Endodermal cell (in vitro differentiated cells): ENCODE data around the gene PIKFYVE. TPM values are rescaled to one million over a fixed set of nuclear protein-coding genes. Genes with fewer than 3 reads are reported as not detected.
A peak's percentile ranks its signal among the peaks of the same experiment; 100 is the strongest.

Experiments
- DNase-seq: peaks from one replicate; pipeline ENCODE4 v3.0.0-alpha.2; 2017
- H3K27ac ChIP-seq: 2 replicates; pipeline ENCODE4 v1.5.1; 2013; ENCODE audit warnings: mild to moderate bottlenecking, low read depth, low read length, moderate library complexity
- H3K27me3 ChIP-seq: 2 replicates; pipeline ENCODE4 v1.6.1; 2013; ENCODE audit warnings: mild to moderate bottlenecking, low read length, moderate library complexity; ENCODE audit not compliant: insufficient read depth, control insufficient read depth, poor library complexity, severe bottlenecking
- H3K36me3 ChIP-seq: 2 replicates; pipeline ENCODE4 v1.7.0; 2013; ENCODE audit warnings: mild to moderate bottlenecking, low read length, moderate library complexity; ENCODE audit not compliant: control insufficient read depth, insufficient read depth
- H3K4me1 ChIP-seq: one replicate; pipeline ENCODE4 v1.7.0; 2013; ENCODE audit warnings: low read length; ENCODE audit not compliant: control insufficient read depth, insufficient read depth
- H3K4me3 ChIP-seq: 2 replicates; pipeline ENCODE4 v1.5.1; 2013; ENCODE audit warnings: mild to moderate bottlenecking, low read length, moderate library complexity
- H3K9ac ChIP-seq: 2 replicates; pipeline ENCODE4 v1.6.1; 2013; ENCODE audit warnings: mild to moderate bottlenecking, low read length, moderate library complexity; ENCODE audit not compliant: poor library complexity, severe bottlenecking; ENCODE audit errors: extremely low read depth
- H3K9me3 ChIP-seq: 2 replicates; pipeline ENCODE4 v1.6.1; 2013; ENCODE audit warnings: mild to moderate bottlenecking, low read length, moderate library complexity; ENCODE audit not compliant: control insufficient read depth
- H3K27ac Mint-ChIP-seq: 2 replicates; pipeline ENCODE4 v1.8.0; 2020; ENCODE audit warnings: mixed read lengths
- H3K27me3 Mint-ChIP-seq: 2 replicates; pipeline ENCODE4 v1.8.0; 2021; ENCODE audit warnings: mild to moderate bottlenecking, mixed read lengths; ENCODE audit not compliant: insufficient read depth
- H3K36me3 Mint-ChIP-seq: 2 replicates; pipeline ENCODE4 v1.8.0; 2020; ENCODE audit warnings: low read depth, mixed read lengths
- H3K4me1 Mint-ChIP-seq: 2 replicates; pipeline ENCODE4 v1.8.0; 2020; ENCODE audit warnings: mixed read lengths
- H3K4me3 Mint-ChIP-seq: 2 replicates; pipeline ENCODE4 v1.8.0; 2020; ENCODE audit warnings: mild to moderate bottlenecking, moderate library complexity, mixed read lengths
- H3K9me3 Mint-ChIP-seq: 2 replicates; pipeline ENCODE4 v1.8.0; 2020; ENCODE audit warnings: mild to moderate bottlenecking, mixed read lengths
- CTCF ChIP-seq: fragments of 200-600 bp; sonication (generic); conservative IDR thresholded peaks from 2 replicates; pipeline ENCODE4 v1.5.0; 2021; ENCODE audit warnings: antibody characterized with exemption, mild to moderate bottlenecking
- WGBS, 2 experiments: methylation state at CpG; one replicate each; pipeline versions ENCODE4 v1.1.5 to v1.1.7; 2013; ENCODE audit warnings: missing lambda C conversion rate in 2 of 2, mixed read lengths in 1 of 2; ENCODE audit not compliant: insufficient coverage in 1 of 2, insufficient read length in 1 of 2; 5-methylcytosine and 5-hydroxymethylcytosine counted together
- total RNA-seq, 2 donors: library from RNA; stranded (reverse); fragmentation: NEBNext Ultra II Directional in 1 of 2; extraction: Animal tissue kit (Norgen Biotek cat#: 25700) in 1 of 2; gene quantifications; 2 replicates in 1 of 2; 3 replicates in 1 of 2; pipeline ENCODE4 v1.2.1, GENCODE V29; 2021

Gene PIKFYVE
- total RNA-seq, 2 donors from 2014 or later = 34.9 to 41.2 TPM

GRCh38 chr2:208251098-208251497 lies 15.0 kb upstream of the PIKFYVE start:
- Histone ChIP-seq H3K27ac (no peak overlapping the region), H3K36me3 (peaks cover 76% of the 10 kb centered on the region), H3K9me3 (no peaks in the 10 kb centered on the region), H3K27me3 (no peaks in the 10 kb centered on the region), H3K9ac (no peak overlapping the region), H3K4me3 (peak overlapping the region; percentile 100), H3K4me1 (no peaks in the 10 kb centered on the region)
- Mint-ChIP-seq H3K27me3 (no peaks in the 10 kb centered on the region), H3K9me3 (no peaks in the 10 kb centered on the region), H3K4me3 (peak overlapping the region; percentile 99), H3K36me3 (peaks cover 71% of the 10 kb centered on the region), H3K27ac (peak overlapping the region; percentile 38), H3K4me1 (peaks cover 31% of the 10 kb centered on the region)
- WGBS, 2 experiments = 81 to 92% methylated on average over 4 of the region's 4 CpGs
- no peak for DNase-seq
- TF ChIP-seq CTCF = no peak

- no peak for TF ChIP-seq CTCF
- no peak overlapping the region for H3K27ac ChIP-seq
- Mint-ChIP-seq H3K9me3 (no peaks in the 10 kb centered on the region), H3K27me3 (no peaks in the 10 kb centered on the region), H3K36me3 (peaks cover 54% of the 10 kb centered on the region), H3K4me1 (peaks cover 44% of the 10 kb centered on the region), H3K27ac (peak overlapping the region; percentile 62), H3K4me3 (peak overlapping the region; percentile 99)
- peak overlapping the region; percentile 100 for H3K4me3 ChIP-seq
- H3K27me3 ChIP-seq = no peaks in the 10 kb centered on the region
- H3K9ac ChIP-seq = peak overlapping the region; percentile 35
- DNase-seq = no peak
- H3K36me3 ChIP-seq = peaks cover 59% of the 10 kb centered on the region
- no peaks in the 10 kb centered on the region for H3K9me3 ChIP-seq
- H3K4me1 ChIP-seq = no peaks in the 10 kb centered on the region
- WGBS, 2 experiments = 89% methylated on average over 3 of the region's 3 CpGs; no CpG with 5 or more reads in 1 of the 2 experiments
Measured at GRCh38 chr2:208252716-208253492, 13.2 kb upstream of the PIKFYVE start.

- TF ChIP-seq CTCF = no peak
- Mint-ChIP-seq H3K27me3 (no peaks in the 10 kb centered on the region), H3K9me3 (no peaks in the 10 kb centered on the region), H3K4me3 (peak overlapping the region; percentile 99), H3K27ac (peak overlapping the region; percentile 62), H3K4me1 (peaks cover 44% of the 10 kb centered on the region), H3K36me3 (peaks cover 46% of the 10 kb centered on the region)
- peaks cover 51% of the 10 kb centered on the region for H3K36me3 ChIP-seq
- H3K4me1 ChIP-seq = no peaks in the 10 kb centered on the region
- H3K27ac ChIP-seq = no peak overlapping the region
- H3K9me3 ChIP-seq = no peaks in the 10 kb centered on the region
- H3K27me3 ChIP-seq = no peaks in the 10 kb centered on the region
- DNase-seq = no peak
- peak overlapping the region; percentile 100 for H3K4me3 ChIP-seq
- 13 to 22% methylated on average over 4 to 7 of the region's 7 CpGs for WGBS, 2 experiments
- peak overlapping the region; percentile 35 for H3K9ac ChIP-seq
Measured at GRCh38 chr2:208253600-208254117, 12.4 kb upstream of the PIKFYVE start.
